GM12875 (cell line): ENCODE results near the gene C1orf167.

ENCODE experiments used
- H3K4me3 ChIP-seq: one replicate; pipeline ENCODE4 v1.5.1; 2011; ENCODE audit warnings: low read depth, low read length, control low read depth
- CTCF ChIP-seq: IDR thresholded peaks from 2 replicates; pipeline ENCODE4 v1.5.1; 2011; ENCODE audit warnings: low read depth, mild to moderate bottlenecking, control low read depth, inconsistent platforms, low read length, moderate library complexity, borderline replicate concordance; ENCODE audit not compliant: insufficient read depth

The C1orf167 gene

GRCh38 chr1:11838349-11839272, 76.6 kb downstream of the C1orf167 start:
- no peak overlapping the region for H3K4me3 ChIP-seq
- TF ChIP-seq CTCF: peak; percentile 99
